Islet precursor cell (in vitro differentiated cells): ENCODE data around the gene COMP.

Experiments used
- DNase-seq: peaks from one replicate; pipeline ENCODE4 v3.0.0-alpha.2; 2018

COMP gene

GRCh38 chr19:18803550-18804138 is 12.5 kb upstream of the COMP start:
- DNase-seq = no peak

GRCh38 chr19:18802354-18802753 is 11.2 kb upstream of the COMP start:
- no peak for DNase-seq

GRCh38 chr19:18800636-18801035 is 9.5 kb upstream of the COMP start:
- DNase-seq = no peak

GRCh38 chr19:18800079-18800478 is 9.0 kb upstream of the COMP start:
- DNase-seq = no peak

- DNase-seq = no peak
Observed at GRCh38 chr19:18799389-18799970, 8.4 kb upstream of the COMP start.

- no peak for DNase-seq
Observed at GRCh38 chr19:18798384-18799352, 7.6 kb upstream of the COMP start.

- no peak for DNase-seq
Observed at GRCh38 chr19:18796239-18796638, 5.1 kb upstream of the COMP start.

GRCh38 chr19:18795540-18795939 is 4.4 kb upstream of the COMP start:
- peak; percentile 77 for DNase-seq

- no peak for DNase-seq
Observed at GRCh38 chr19:18794692-18795091, 3.6 kb upstream of the COMP start.

- DNase-seq = no peak
Observed at GRCh38 chr19:18794029-18794313, 2.9 kb upstream of the COMP start.

- peak; percentile 72 for DNase-seq
Observed at GRCh38 chr19:18793144-18794028, 2.3 kb upstream of the COMP start.

- no peak for DNase-seq
Observed at GRCh38 chr19:18792661-18793060, 1.6 kb upstream of the COMP start.

- no peak for DNase-seq
Observed at GRCh38 chr19:18791315-18791678, 192 bp upstream of the COMP start.

- peak; percentile 73 for DNase-seq
Observed at GRCh38 chr19:18789883-18790565, 1.1 kb downstream of the COMP start.

GRCh38 chr19:18789422-18789869 is 1.7 kb downstream of the COMP start:
- DNase-seq = no peak

GRCh38 chr19:18788529-18789421 is 2.3 kb downstream of the COMP start:
- no peak for DNase-seq

GRCh38 chr19:18785179-18786124 is 5.7 kb downstream of the COMP start:
- peak; percentile 90 for DNase-seq

- DNase-seq = no peak
Observed at GRCh38 chr19:18784786-18785120, 6.4 kb downstream of the COMP start.

- DNase-seq = no peak
Observed at GRCh38 chr19:18783958-18784785, 6.9 kb downstream of the COMP start.
